GM23338 (cell line): ENCODE results near the gene GPR183. TPM values are rescaled to one million over a fixed set of nuclear protein-coding genes. Genes with fewer than 3 reads are reported as not detected.

ENCODE experiments used
- ATAC-seq: fragments of 200-7000 bp; cut with Tn5 transposase; 3 replicates; pipeline ENCODE4 v1.9.1; 2020
- DNase-seq: peaks from one replicate; pipeline ENCODE4 v3.0.0-alpha.2; 2015; ENCODE audit warnings: low spot score
- H2AFZ ChIP-seq: fragments of 200-600 bp; sonication (generic); 2 replicates; pipeline ENCODE4 v1.8.0; 2016; ENCODE audit warnings: antibody characterized with exemption, mild to moderate bottlenecking, moderate library complexity
- H3F3A ChIP-seq: fragments of 200-600 bp; sonication (generic); replicated peaks from 2 replicates; pipeline ENCODE4 v1.8.0; 2017; ENCODE audit warnings: antibody characterized with exemption, mixed run types, low read depth
- H3K27ac ChIP-seq: fragments of 200-600 bp; sonication (generic); 2 replicates; pipeline ENCODE4 v1.6.1; 2016; ENCODE audit warnings: low read depth
- H3K27me3 ChIP-seq: fragments of 200-600 bp; sonication (generic); 2 replicates; pipeline ENCODE4 v1.8.0; 2016; ENCODE audit warnings: mild to moderate bottlenecking, mixed run types, moderate library complexity; ENCODE audit not compliant: insufficient read depth
- H3K36me3 ChIP-seq: fragments of 200-600 bp; sonication (generic); 2 replicates; pipeline ENCODE4 v1.8.0; 2016; ENCODE audit warnings: mild to moderate bottlenecking; ENCODE audit not compliant: insufficient read depth
- H3K4me1 ChIP-seq: fragments of 200-600 bp; sonication (generic); 2 replicates; pipeline ENCODE4 v1.8.0; 2016; ENCODE audit warnings: mild to moderate bottlenecking, moderate library complexity; ENCODE audit not compliant: insufficient read depth
- H3K4me2 ChIP-seq: fragments of 200-600 bp; sonication (generic); 2 replicates; pipeline ENCODE4 v1.7.1; 2017; ENCODE audit warnings: mixed run types
- H3K4me3 ChIP-seq: fragments of 200-600 bp; sonication (generic); 2 replicates; pipeline ENCODE4 v1.6.1; 2016; ENCODE audit warnings: mixed run types
- H3K79me2 ChIP-seq: fragments of 200-600 bp; sonication (generic); replicated peaks from 2 replicates; pipeline ENCODE4 v1.8.0; 2017; ENCODE audit warnings: mild to moderate bottlenecking; ENCODE audit not compliant: insufficient read depth
- H3K9me2 ChIP-seq: fragments of 200-600 bp; sonication (generic); 2 replicates; pipeline ENCODE4 v1.8.0; 2017; ENCODE audit not compliant: insufficient read depth
- H4K20me1 ChIP-seq: fragments of 200-600 bp; sonication (generic); replicated peaks from 2 replicates; pipeline ENCODE4 v1.8.0; 2017; ENCODE audit warnings: mild to moderate bottlenecking; ENCODE audit not compliant: insufficient read depth
- H3K27ac Mint-ChIP-seq: 2 replicates; pipeline ENCODE4 v1.8.0; 2020; ENCODE audit warnings: inconsistent platforms, mild to moderate bottlenecking, moderate library complexity, mixed read lengths
- H3K27me3 Mint-ChIP-seq: 3 replicates; pipeline ENCODE4 v1.8.0; 2022; ENCODE audit warnings: low read depth, mild to moderate bottlenecking, moderate library complexity, mixed read lengths, inconsistent platforms; ENCODE audit not compliant: insufficient read depth, poor library complexity
- H3K36me3 Mint-ChIP-seq: 3 replicates; pipeline ENCODE4 v1.8.0; 2021; ENCODE audit warnings: low read depth, mild to moderate bottlenecking, inconsistent platforms, moderate library complexity, mixed read lengths
- H3K4me1 Mint-ChIP-seq: 3 replicates; pipeline ENCODE4 v1.8.0; 2020; ENCODE audit warnings: mild to moderate bottlenecking, inconsistent platforms, mixed read lengths
- H3K4me3 Mint-ChIP-seq: 3 replicates; pipeline ENCODE4 v1.8.0; 2021; ENCODE audit warnings: moderate library complexity, mild to moderate bottlenecking, inconsistent platforms, mixed read lengths
- H3K9me3 Mint-ChIP-seq: 3 replicates; pipeline ENCODE4 v1.8.0; 2020; ENCODE audit warnings: moderate library complexity, mild to moderate bottlenecking, inconsistent platforms, mixed read lengths
- CREB1 ChIP-seq: fragments of 250-450 bp; sonication (Bioruptor Pico); IDR thresholded peaks from 2 replicates; pipeline ENCODE4 v1.5.0; 2020; ENCODE audit warnings: low read depth, mild to moderate bottlenecking, moderate library complexity
- CTCF ChIP-seq, 2 experiments: fragments of 200-600 bp in 1 of 2; sonication (generic) in 1 of 2; conservative IDR thresholded peaks; 2 replicates each; pipeline versions ENCODE4 v1.5.1 to v1.6.1; 2016 to 2017; ENCODE audit warnings: antibody characterized with exemption in 2 of 2, low read depth in 2 of 2, mild to moderate bottlenecking in 2 of 2, moderate library complexity in 1 of 2
- ETS1 ChIP-seq: IDR thresholded peaks from 2 replicates; pipeline ENCODE4 v1.6.1; 2016; ENCODE audit warnings: antibody characterized with exemption
- EZH2phosphoT487 ChIP-seq: fragments of 200-600 bp; sonication (generic); IDR thresholded peaks from one replicate; pipeline ENCODE4 v1.8.1; 2018; ENCODE audit warnings: antibody characterized with exemption; ENCODE audit not compliant: unreplicated experiment
- JUNB ChIP-seq: IDR thresholded peaks from one replicate; pipeline ENCODE4 v1.6.1; 2016; ENCODE audit warnings: antibody characterized with exemption; ENCODE audit not compliant: unreplicated experiment
- NANOG ChIP-seq: IDR thresholded peaks from 2 replicates; pipeline ENCODE4 v1.6.1; 2016; ENCODE audit warnings: antibody characterized with exemption, borderline replicate concordance
- POLR2AphosphoS5 ChIP-seq: IDR thresholded peaks from 2 replicates; pipeline ENCODE4 v1.6.1; 2016; ENCODE audit warnings: antibody characterized with exemption, low read depth
- REST ChIP-seq: IDR thresholded peaks from one replicate; pipeline ENCODE4 v1.6.1; 2018; ENCODE audit warnings: antibody characterized with exemption; ENCODE audit not compliant: unreplicated experiment
- ZNF114 ChIP-seq: fragments of 250-450 bp; sonication (Bioruptor Pico); IDR thresholded peaks from 2 replicates; pipeline ENCODE4 v1.5.0; 2020; ENCODE audit warnings: mild to moderate bottlenecking, moderate library complexity
- ZNF331 ChIP-seq: fragments of 250-450 bp; sonication (Bioruptor Pico); IDR thresholded peaks from 2 replicates; pipeline ENCODE4 v1.5.0; 2020; ENCODE audit warnings: low read depth, mild to moderate bottlenecking, moderate library complexity
- ZNF462 ChIP-seq: fragments of 250-450 bp; sonication (Bioruptor Pico); IDR thresholded peaks from 2 replicates; pipeline ENCODE4 v1.5.0; 2020; ENCODE audit warnings: mild to moderate bottlenecking, moderate library complexity
- polyA plus RNA-seq: library from polyadenylated mRNA; unstranded; fragments of >200 nt; fragmentation: Nextera tagmentation; extraction: Ambion mirVana; gene quantifications from 2 replicates; pipeline ENCODE4 v1.2.1, GENCODE V29; 2016
- total RNA-seq: library from RNA; depleted of rRNA; stranded (reverse); fragments of >200 nt; shearing (Covaris generic); gene quantifications from 2 replicates; pipeline ENCODE4 v1.2.3, GENCODE V29; 2014

GPR183 gene
- total and polyA plus RNA-seq, 2 experiments from 2014 or later: 0.78 TPM; not detected in 1

GRCh38 chr13:99263126-99263785 is 43.9 kb downstream of the GPR183 start (continued):
- no peak for TF ChIP-seq ZNF331 (CRISPR knock-in tag)
- no peak for TF ChIP-seq CREB1 (CRISPR knock-in tag)
- no peak for TF ChIP-seq ETS1
- TF ChIP-seq EZH2phosphoT487: no peak
- TF ChIP-seq JUNB: no peak
- TF ChIP-seq REST: no peak
- TF ChIP-seq NANOG: no peak
- TF ChIP-seq ZNF114 (CRISPR knock-in tag): no peak

- Mint-ChIP-seq H3K36me3 (no peaks in the 10 kb centered on the region), H3K9me3 (no peaks in the 10 kb centered on the region), H3K4me1 (peaks cover 18% of the 10 kb centered on the region), H3K4me3 (no peak overlapping the region), H3K27me3 (no peaks in the 10 kb centered on the region), H3K27ac (no peak overlapping the region)
- Histone ChIP-seq H3K27me3 (no peaks in the 10 kb centered on the region), H3K9me2 (no peaks in the 10 kb centered on the region), H3K79me2 (0 out of 2 replicates have a peak, but pooled peaks cover 6% of the 10 kb centered on the region), H3F3A (peaks cover 7% of the 10 kb centered on the region; the same call in 1 of the 2 replicates), H2AFZ (no peak overlapping the region), H3K36me3 (no peaks in the 10 kb centered on the region), H4K20me1 (no peaks in the 10 kb centered on the region), H3K4me1 (no peaks in the 10 kb centered on the region), H3K4me3 (no peak overlapping the region), H3K27ac (no peak overlapping the region), H3K4me2 (no peak overlapping the region)
- peak; percentile 50 for ATAC-seq
- DNase-seq: no peak
- no peak for TF ChIP-seq POLR2AphosphoS5
- TF ChIP-seq ZNF462: no peak
- no peak for TF ChIP-seq NANOG
- no peak for TF ChIP-seq ETS1
- TF ChIP-seq CTCF (conservative IDR thresholded peaks at IDR 0.05; ENCODE audit: low read depth in 2 of 2): no peak
These were observed 46.1 kb downstream of the GPR183 start for GRCh38 chr13:99261059-99261458.
